ENCODE results near the gene FBN1.

DNA sequence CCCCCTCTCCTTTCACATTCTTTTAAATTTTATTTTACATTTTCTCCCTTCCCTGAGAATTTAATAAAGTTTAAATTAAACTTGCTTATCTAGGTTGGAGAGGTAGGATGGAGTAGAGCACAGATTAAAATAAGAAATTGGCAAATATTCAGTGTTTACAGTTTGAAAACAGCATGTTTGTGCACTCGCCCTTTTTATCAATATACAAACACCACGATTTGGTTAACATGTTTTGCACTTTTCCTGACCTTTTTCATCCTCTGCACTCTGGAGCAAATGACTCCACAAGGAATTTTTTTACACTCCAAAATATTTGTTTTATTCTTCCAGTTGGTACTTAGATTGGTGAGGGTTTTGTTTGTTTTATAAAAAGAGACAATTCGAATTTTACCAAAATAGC is 227.2 kb downstream of the FBN1 start:
- TF ChIP-seq ZNF274 (IDR thresholded peaks at IDR 0.05; ENCODE audit: low read depth, low read length) (no peak), SUZ12 (IDR thresholded peaks at IDR 0.05; ENCODE audit: extremely low read depth, insufficient read depth, insufficient read length) (no peak)
